ENCODE measurements around the gene SNRNP200.

DNA sequence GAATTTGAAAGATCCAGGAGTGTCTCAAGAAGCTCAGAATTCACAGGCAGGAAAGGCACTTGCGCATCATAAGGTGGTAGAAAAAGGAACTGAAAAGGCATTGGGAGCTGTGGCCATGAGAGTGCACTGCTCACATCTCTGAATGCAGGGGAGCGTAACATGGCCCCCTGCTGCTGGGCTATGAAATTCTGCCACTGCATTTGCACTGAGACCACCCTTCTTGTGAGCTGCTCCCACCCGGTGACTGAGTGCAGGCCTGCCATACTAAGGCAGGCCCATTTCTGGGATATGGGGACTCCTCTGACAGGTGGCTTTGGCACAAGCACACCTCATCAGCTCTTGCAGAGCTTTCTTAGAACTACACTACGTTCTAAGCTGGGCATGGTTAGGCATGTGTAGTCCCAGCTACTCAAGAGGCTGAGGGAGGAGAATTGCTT is 71.4 kb downstream of the SNRNP200 start:
- TF ChIP-seq EZH2 (IDR thresholded peaks at IDR 0.05; ENCODE audit: insufficient read depth, low read length) (no peak), CTCF (IDR thresholded peaks at IDR 0.05; ENCODE audit: insufficient read depth, low read depth, low read length) (no peak)

All from astrocyte (in vitro differentiated cells and primary cell).